DOHH2 (cell line): ENCODE data around the gene AVPI1.

Experiments used
- H3F3A ChIP-seq: fragments of 200-600 bp; sonication (generic), shearing (Covaris generic); 2 replicates; pipeline ENCODE4 v1.6.0; 2016; ENCODE audit warnings: antibody characterized with exemption, mild to moderate bottlenecking; ENCODE audit not compliant: control insufficient read depth, insufficient read depth
- H3K27ac ChIP-seq: fragments of 200-600 bp; sonication (generic); 2 replicates; pipeline ENCODE4 v1.5.1; 2014; ENCODE audit warnings: low read depth, mild to moderate bottlenecking, low read length, moderate library complexity
- H3K27me3 ChIP-seq: fragments of 200-600 bp; sonication (generic); 2 replicates; pipeline ENCODE4 v1.6.1; 2014; ENCODE audit warnings: mild to moderate bottlenecking, low read length, mixed read lengths; ENCODE audit not compliant: control insufficient read depth
- H3K36me3 ChIP-seq: fragments of 200-600 bp; sonication (generic); 2 replicates; pipeline ENCODE4 v1.6.1; 2014; ENCODE audit warnings: mild to moderate bottlenecking, low read length, moderate library complexity, mixed read lengths; ENCODE audit not compliant: control insufficient read depth
- H3K4me1 ChIP-seq: fragments of 200-600 bp; sonication (generic); 2 replicates; pipeline ENCODE4 v1.6.1; 2014; ENCODE audit warnings: mild to moderate bottlenecking, low read length, mixed read lengths; ENCODE audit not compliant: control insufficient read depth
- H3K4me2 ChIP-seq: fragments of 200-600 bp; sonication (generic); 2 replicates; pipeline ENCODE4 v1.6.0; 2014; ENCODE audit warnings: mild to moderate bottlenecking, low read length, moderate library complexity
- H3K4me3 ChIP-seq: fragments of 200-600 bp; sonication (generic); 2 replicates; pipeline ENCODE4 v1.5.1; 2014; ENCODE audit warnings: mild to moderate bottlenecking, low read length, mixed read lengths
- H3K79me2 ChIP-seq: fragments of 200-600 bp; sonication (generic); 2 replicates; pipeline ENCODE4 v1.6.1; 2014; ENCODE audit warnings: mild to moderate bottlenecking, low read length, mixed read lengths; ENCODE audit not compliant: control insufficient read depth
- H3K9me2 ChIP-seq: fragments of 200-600 bp; sonication (generic); replicated peaks from 2 replicates; pipeline ENCODE4 v1.6.1; 2014; ENCODE audit warnings: mild to moderate bottlenecking, low read length, mixed read lengths; ENCODE audit not compliant: control insufficient read depth
- H3K9me3 ChIP-seq: fragments of 200-600 bp; sonication (generic); 2 replicates; pipeline ENCODE4 v1.6.1; 2014; ENCODE audit warnings: antibody characterized with exemption, low read length, mixed read lengths; ENCODE audit not compliant: control insufficient read depth, insufficient read depth
- H4K20me1 ChIP-seq: fragments of 200-600 bp; sonication (generic); 2 replicates; pipeline ENCODE4 v1.6.0; 2014; ENCODE audit warnings: low read depth, mild to moderate bottlenecking, antibody characterized with exemption, low read length, moderate library complexity; ENCODE audit not compliant: control insufficient read depth, insufficient read depth
- EZH2phosphoT487 ChIP-seq: fragments of 200-600 bp; sonication (generic); IDR thresholded peaks from 2 replicates; pipeline ENCODE4 v1.6.1; 2017; ENCODE audit warnings: borderline replicate concordance, mild to moderate bottlenecking, antibody characterized with exemption, low read length, moderate library complexity, mixed read lengths
- TF ChIP-seq, protein P1 (sequence below): fragments of 200-600 bp; sonication (generic); IDR thresholded peaks from one replicate; pipeline ENCODE4 v1.5.1; 2014; ENCODE audit warnings: antibody characterized with exemption, mild to moderate bottlenecking, low read depth, low read length; ENCODE audit not compliant: poor library complexity, severe bottlenecking

AVPI1 gene

GRCh38 chr10:97718178-97718577 is 31.1 kb upstream of the AVPI1 start:
- Histone ChIP-seq H3K4me2 (no peak overlapping the region), H3K4me3 (no peak overlapping the region), H3K27me3 (peaks cover 19% of the 10 kb centered on the region), H3K9me3 (no peaks in the 10 kb centered on the region), H3K9me2 (no peaks in the 10 kb centered on the region), H3K79me2 (no peaks in the 10 kb centered on the region; the same call in 1 of the 2 replicates), H3K36me3 (no peaks in the 10 kb centered on the region), H3F3A (no peaks in the 10 kb centered on the region), H4K20me1 (no peaks in the 10 kb centered on the region; the same call in 1 of the 2 replicates), H3K27ac (no peak overlapping the region), H3K4me1 (peaks cover 11% of the 10 kb centered on the region)
- TF ChIP-seq EZH2phosphoT487 = no peak
- TF ChIP-seq, protein P1, sequence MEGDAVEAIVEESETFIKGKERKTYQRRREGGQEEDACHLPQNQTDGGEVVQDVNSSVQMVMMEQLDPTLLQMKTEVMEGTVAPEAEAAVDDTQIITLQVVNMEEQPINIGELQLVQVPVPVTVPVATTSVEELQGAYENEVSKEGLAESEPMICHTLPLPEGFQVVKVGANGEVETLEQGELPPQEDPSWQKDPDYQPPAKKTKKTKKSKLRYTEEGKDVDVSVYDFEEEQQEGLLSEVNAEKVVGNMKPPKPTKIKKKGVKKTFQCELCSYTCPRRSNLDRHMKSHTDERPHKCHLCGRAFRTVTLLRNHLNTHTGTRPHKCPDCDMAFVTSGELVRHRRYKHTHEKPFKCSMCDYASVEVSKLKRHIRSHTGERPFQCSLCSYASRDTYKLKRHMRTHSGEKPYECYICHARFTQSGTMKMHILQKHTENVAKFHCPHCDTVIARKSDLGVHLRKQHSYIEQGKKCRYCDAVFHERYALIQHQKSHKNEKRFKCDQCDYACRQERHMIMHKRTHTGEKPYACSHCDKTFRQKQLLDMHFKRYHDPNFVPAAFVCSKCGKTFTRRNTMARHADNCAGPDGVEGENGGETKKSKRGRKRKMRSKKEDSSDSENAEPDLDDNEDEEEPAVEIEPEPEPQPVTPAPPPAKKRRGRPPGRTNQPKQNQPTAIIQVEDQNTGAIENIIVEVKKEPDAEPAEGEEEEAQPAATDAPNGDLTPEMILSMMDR = no peak

DNA sequence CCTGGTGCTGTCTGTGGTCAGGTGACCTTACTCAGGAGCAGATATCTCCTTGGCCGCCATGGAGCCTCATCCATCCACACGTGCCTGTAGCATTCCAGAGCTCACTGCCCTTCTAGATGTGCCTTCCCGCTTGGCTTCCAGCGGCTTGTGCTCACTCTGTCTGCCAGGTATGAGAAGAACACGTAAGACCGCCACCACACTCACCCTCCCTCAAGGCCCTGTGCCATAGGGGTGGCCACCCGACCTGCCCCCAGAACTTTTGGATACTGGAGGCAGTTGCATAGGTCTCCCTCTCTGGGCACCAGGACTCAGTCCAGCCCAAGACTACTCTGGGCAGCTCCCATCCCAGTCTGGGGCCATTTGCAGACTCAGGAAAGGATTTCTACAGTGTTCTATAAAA is 30.6 kb upstream of the AVPI1 start:
- no peaks in the 10 kb centered on the region; the same call in 1 of the 2 replicates for H3K79me2 ChIP-seq
- no peaks in the 10 kb centered on the region for H3K9me2 ChIP-seq
- H4K20me1 ChIP-seq = no peaks in the 10 kb centered on the region; the same call in 1 of the 2 replicates
- no peak overlapping the region for H3K4me2 ChIP-seq
- TF ChIP-seq, protein P1 = no peak
- no peak for TF ChIP-seq EZH2phosphoT487
- H3K27ac ChIP-seq = no peak overlapping the region
- peaks cover 14% of the 10 kb centered on the region for H3K4me1 ChIP-seq
- no peaks in the 10 kb centered on the region for H3K36me3 ChIP-seq
- no peaks in the 10 kb centered on the region for H3F3A ChIP-seq
- H3K4me3 ChIP-seq = no peak overlapping the region
- peaks cover 19% of the 10 kb centered on the region for H3K27me3 ChIP-seq
- no peaks in the 10 kb centered on the region for H3K9me3 ChIP-seq

GRCh38 chr10:97715259-97715874 is 28.3 kb upstream of the AVPI1 start:
- peak overlapping the region; percentile 80 for H3K4me2 ChIP-seq
- no peaks in the 10 kb centered on the region; the same call in 1 of the 2 replicates for H4K20me1 ChIP-seq
- no peak overlapping the region for H3K27ac ChIP-seq
- TF ChIP-seq EZH2phosphoT487 = no peak
- TF ChIP-seq, protein P1 = no peak
- peaks cover 14% of the 10 kb centered on the region for H3K4me1 ChIP-seq
- H3F3A ChIP-seq = no peaks in the 10 kb centered on the region
- no peaks in the 10 kb centered on the region for H3K9me2 ChIP-seq
- 0 out of 2 replicates have a peak overlapping the region, but pooled peaks have one; percentile 72 for H3K4me3 ChIP-seq
- no peaks in the 10 kb centered on the region for H3K36me3 ChIP-seq
- no peaks in the 10 kb centered on the region; the same call in 1 of the 2 replicates for H3K79me2 ChIP-seq
- peaks cover 21% of the 10 kb centered on the region for H3K27me3 ChIP-seq
- H3K9me3 ChIP-seq = no peaks in the 10 kb centered on the region
